Measurements from ENCODE around the gene DPY19L1. TPM values are rescaled to one million over a fixed set of nuclear protein-coding genes. Genes with fewer than 3 reads are reported as not detected.
A peak's percentile ranks its signal among the peaks of the same experiment; 100 is the strongest.
"Not testable (repeated sequence)": the region's sequence is repeated elsewhere in the genome, so short reads cannot be mapped to it uniquely, and the experiment has no call there.

DPY19L1 gene
- total and polyA plus RNA-seq, 2 donors: 19.4 to 72.8 TPM

DNA sequence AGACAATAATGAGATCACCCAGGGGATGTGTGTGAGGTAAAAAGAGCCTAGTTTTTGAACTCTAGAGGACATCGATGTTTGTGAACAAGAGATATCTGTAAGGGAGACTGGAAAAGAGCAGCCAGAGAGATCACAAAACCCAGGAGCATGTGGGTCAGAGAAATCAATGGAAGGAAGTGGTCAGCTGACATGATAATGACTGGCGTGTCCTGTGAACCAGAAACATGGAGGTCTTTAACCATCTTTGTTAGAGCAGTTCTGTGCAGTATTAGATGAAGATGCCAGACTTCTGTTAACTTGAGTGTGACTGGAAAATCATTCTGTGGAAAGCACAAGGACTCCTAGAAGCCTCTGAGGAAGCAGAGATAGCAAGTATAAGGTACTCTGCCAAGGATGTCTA is 6.0 kb upstream of the DPY19L1 start:
- H3K36me3 ChIP-seq (ENCODE audit: insufficient read depth); H3K4me1 ChIP-seq (ENCODE audit: insufficient read depth); H3K27ac ChIP-seq (ENCODE audit: low read depth); DNase-seq (ENCODE audit: extremely low spot score); H3K4me3 ChIP-seq (ENCODE audit: low read depth, low read length): not testable (repeated sequence)
- 89% methylated on average over 2 of the region's 2 CpGs for WGBS

DNA sequence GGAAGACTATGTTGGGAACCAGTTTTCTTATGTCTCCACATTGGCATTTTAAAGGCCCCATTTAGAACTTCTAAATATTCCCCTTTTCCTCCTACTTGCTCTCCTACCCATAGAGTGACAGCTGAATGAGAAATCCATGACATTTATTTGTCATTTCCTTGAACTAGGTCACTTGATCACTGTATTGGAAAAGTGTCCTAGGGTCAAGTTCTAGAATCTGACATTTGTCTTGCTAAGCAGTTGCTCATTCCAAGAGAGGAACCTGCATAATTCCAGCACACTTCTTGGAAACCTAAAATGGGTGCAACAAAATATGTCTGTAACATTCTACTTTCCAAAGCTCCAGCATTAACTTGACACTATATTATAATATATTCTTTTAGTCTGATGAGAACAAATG is 3.6 kb upstream of the DPY19L1 start:
- Histone ChIP-seq H3K4me1 (ENCODE audit: insufficient read depth) (no peaks in the 10 kb centered on the region), H3K4me3 (ENCODE audit: low read depth, low read length) (no peak overlapping the region), H3K27ac (ENCODE audit: low read depth) (no peak overlapping the region), H3K36me3 (ENCODE audit: insufficient read depth) (no peaks in the 10 kb centered on the region)
- no peak for DNase-seq (ENCODE audit: extremely low spot score)

DNA sequence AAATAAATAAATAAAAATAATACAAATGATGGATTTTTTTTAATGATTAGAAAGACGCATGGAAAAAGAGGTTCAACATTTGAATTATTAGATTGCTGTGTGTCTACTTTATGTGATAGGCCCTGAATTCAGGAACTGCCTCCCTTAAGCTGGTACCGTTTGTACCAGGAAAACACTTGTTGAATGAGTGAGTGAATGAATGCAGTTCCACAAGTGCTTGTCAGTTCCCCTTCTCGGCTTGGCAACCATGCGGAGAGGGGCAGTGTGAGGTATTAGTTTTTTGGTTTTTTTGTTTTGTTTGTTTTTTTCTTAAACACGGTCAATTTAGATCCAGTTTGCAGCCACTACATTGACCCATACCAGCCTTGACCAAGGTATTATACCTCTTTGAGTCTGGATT is 2.1 kb upstream of the DPY19L1 start:
- no peak for DNase-seq (ENCODE audit: extremely low spot score)

DNA sequence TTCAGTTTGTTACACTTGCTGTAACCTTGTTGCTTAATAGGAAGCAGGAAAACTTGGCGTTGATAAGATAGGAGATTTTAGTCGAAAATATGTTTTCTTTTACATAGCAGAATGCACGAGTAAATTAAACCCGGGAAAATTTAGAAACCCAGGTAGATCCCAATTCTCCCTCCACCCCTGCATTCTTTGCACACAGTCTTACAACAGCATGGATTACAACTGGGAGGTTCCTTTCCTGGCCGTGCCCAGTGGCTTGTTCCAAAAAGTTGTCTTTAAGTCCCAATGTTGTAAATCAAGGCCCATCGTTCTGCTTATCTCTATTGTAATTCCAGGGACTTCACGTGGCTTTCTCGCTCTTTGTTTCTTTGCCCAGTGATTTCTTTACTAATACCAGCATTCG is 1.1 kb upstream of the DPY19L1 start:
- H3K4me1 ChIP-seq (ENCODE audit: insufficient read depth): no peaks in the 10 kb centered on the region
- no peak for DNase-seq (ENCODE audit: extremely low spot score)
- 16% methylated on average over 9 of the region's 9 CpGs for WGBS
- H3K4me3 ChIP-seq (ENCODE audit: low read depth, low read length): peak overlapping the region; percentile 99
- no peaks in the 10 kb centered on the region for H3K36me3 ChIP-seq (ENCODE audit: insufficient read depth)
- no peak overlapping the region for H3K27ac ChIP-seq (ENCODE audit: low read depth)

More for the DNA sequence above, 2.1 kb upstream of the DPY19L1 start:
- H3K27ac ChIP-seq (ENCODE audit: low read depth): no peak overlapping the region
- H3K36me3 ChIP-seq (ENCODE audit: insufficient read depth): no peaks in the 10 kb centered on the region
- no peak overlapping the region for H3K4me3 ChIP-seq (ENCODE audit: low read depth, low read length)
- 94% methylated on average over 5 of the region's 5 CpGs for WGBS
- H3K4me1 ChIP-seq (ENCODE audit: insufficient read depth): no peaks in the 10 kb centered on the region

- Histone ChIP-seq H3K4me3 (ENCODE audit: low read depth, low read length) (peak overlapping the region; percentile 99), H3K36me3 (ENCODE audit: insufficient read depth) (no peaks in the 10 kb centered on the region), H3K4me1 (ENCODE audit: insufficient read depth) (no peaks in the 10 kb centered on the region), H3K27ac (ENCODE audit: low read depth) (peak overlapping the region; percentile 92)
- under 1% methylated on average over 100 of the region's 100 CpGs for WGBS
- DNase-seq (ENCODE audit: extremely low spot score): peak; percentile 48
Measured at GRCh38 chr7:35037526-35038341, 449 bp upstream of the DPY19L1 start.

- Histone ChIP-seq H3K36me3 (ENCODE audit: insufficient read depth) (no peaks in the 10 kb centered on the region), H3K4me1 (ENCODE audit: insufficient read depth) (no peaks in the 10 kb centered on the region), H3K27ac (ENCODE audit: low read depth) (peak overlapping the region; percentile 34), H3K4me3 (ENCODE audit: low read depth, low read length) (peak overlapping the region; percentile 99)
- 1% methylated on average over 61 of the region's 61 CpGs for WGBS
- DNase-seq (ENCODE audit: extremely low spot score): peak; percentile 18
Measured at GRCh38 chr7:35036361-35037171, 719 bp downstream of the DPY19L1 start.

DNA sequence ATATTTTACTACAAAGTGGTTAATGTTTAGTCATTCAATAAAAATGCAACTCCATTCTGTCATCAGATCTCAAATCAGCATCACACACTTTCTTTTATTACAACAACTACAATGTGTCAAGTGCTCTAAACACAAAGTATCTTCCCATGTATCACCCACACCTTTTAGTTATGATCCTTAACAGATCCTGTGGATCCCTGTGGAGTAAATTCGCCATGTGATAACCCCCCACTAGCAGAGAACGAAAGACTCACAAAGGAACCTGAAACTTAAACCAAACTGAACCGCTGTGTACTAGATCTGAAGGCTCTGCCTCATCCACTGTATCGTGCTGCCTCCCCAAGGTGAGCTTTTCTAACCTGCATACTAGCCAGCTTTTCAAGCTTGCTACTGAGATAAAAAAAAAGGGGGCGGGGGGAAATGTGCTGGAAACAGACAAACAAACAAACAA is 1.7 kb downstream of the DPY19L1 start:
- WGBS: 67% methylated on average over 5 of the region's 5 CpGs
- Histone ChIP-seq H3K4me3 (ENCODE audit: low read depth, low read length) (no peak overlapping the region), H3K27ac (ENCODE audit: low read depth) (no peak overlapping the region), H3K36me3 (ENCODE audit: insufficient read depth) (no peaks in the 10 kb centered on the region), H3K4me1 (ENCODE audit: insufficient read depth) (no peaks in the 10 kb centered on the region)
- no peak for DNase-seq (ENCODE audit: extremely low spot score)

GRCh38 chr7:35032166-35032565 is 5.1 kb downstream of the DPY19L1 start:
- Histone ChIP-seq H3K36me3 (ENCODE audit: insufficient read depth) (no peaks in the 10 kb centered on the region), H3K4me3 (ENCODE audit: low read depth, low read length) (no peak overlapping the region), H3K27ac (ENCODE audit: low read depth) (no peak overlapping the region), H3K4me1 (ENCODE audit: insufficient read depth) (no peaks in the 10 kb centered on the region)
- 38% methylated on average over 1 of the region's 1 CpG for WGBS
- DNase-seq (ENCODE audit: extremely low spot score): no peak

DNA sequence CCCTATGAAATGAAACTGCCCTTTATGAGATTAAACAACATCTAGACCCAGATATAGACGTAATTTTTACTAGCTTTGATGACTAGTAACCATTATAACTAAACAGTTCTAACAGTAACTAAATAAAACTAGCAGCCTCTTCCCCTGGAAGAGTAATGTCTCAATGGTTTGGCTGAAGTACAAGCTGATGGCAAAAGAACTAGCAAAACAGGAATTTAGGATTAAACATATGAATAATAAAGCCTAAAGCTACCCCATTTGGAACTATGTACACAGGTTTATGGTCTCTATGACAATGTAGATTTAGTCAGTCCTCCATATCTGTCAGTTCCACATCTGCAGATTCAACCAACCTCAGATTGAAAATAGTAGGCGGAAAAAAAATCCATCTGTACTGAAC is 6.4 kb downstream of the DPY19L1 start:
- Histone ChIP-seq H3K4me3 (ENCODE audit: low read depth, low read length) (no peak overlapping the region), H3K36me3 (ENCODE audit: insufficient read depth) (no peaks in the 10 kb centered on the region), H3K4me1 (ENCODE audit: insufficient read depth) (no peaks in the 10 kb centered on the region), H3K27ac (ENCODE audit: low read depth) (no peak overlapping the region)
- no peak for DNase-seq (ENCODE audit: extremely low spot score)
- 89% methylated on average over 2 of the region's 2 CpGs for WGBS

GRCh38 chr7:35029311-35029710 is 8.0 kb downstream of the DPY19L1 start:
- 68% methylated on average over 1 of the region's 1 CpG for WGBS
- no peaks in the 10 kb centered on the region for H3K4me1 ChIP-seq (ENCODE audit: insufficient read depth)
- no peak overlapping the region for H3K27ac ChIP-seq (ENCODE audit: low read depth)
- no peak for DNase-seq (ENCODE audit: extremely low spot score)
- H3K4me3 ChIP-seq (ENCODE audit: low read depth, low read length): no peak overlapping the region
- no peaks in the 10 kb centered on the region for H3K36me3 ChIP-seq (ENCODE audit: insufficient read depth)

DNA sequence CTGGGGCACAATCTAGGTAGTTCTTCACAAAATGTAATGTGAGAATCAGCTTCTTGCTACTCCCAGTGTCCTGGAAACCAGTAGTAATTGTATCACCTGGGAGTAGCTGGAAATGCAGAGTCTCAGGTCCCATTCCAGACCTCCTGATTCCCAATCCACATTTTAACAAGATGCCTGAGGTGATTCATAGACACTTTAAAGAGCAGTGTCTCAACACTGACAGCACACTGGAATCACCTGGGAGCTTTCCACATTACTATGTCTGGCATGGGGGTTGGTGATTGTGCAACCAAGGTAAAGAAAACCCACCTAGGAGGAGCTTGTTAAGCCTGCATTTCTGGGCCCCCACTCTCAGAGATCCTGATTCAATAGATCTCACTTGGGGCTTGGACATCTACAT is 11.1 kb downstream of the DPY19L1 start:
- H3K36me3 ChIP-seq (ENCODE audit: insufficient read depth): no peaks in the 10 kb centered on the region
- no peak overlapping the region for H3K27ac ChIP-seq (ENCODE audit: low read depth)
- H3K4me3 ChIP-seq (ENCODE audit: low read depth, low read length): no peak overlapping the region
- no peak for DNase-seq (ENCODE audit: extremely low spot score)
- no peaks in the 10 kb centered on the region for H3K4me1 ChIP-seq (ENCODE audit: insufficient read depth)

- no peak overlapping the region for H3K27ac ChIP-seq (ENCODE audit: low read depth)
- H3K36me3 ChIP-seq (ENCODE audit: insufficient read depth): no peaks in the 10 kb centered on the region
- DNase-seq (ENCODE audit: extremely low spot score): no peak
- no peak overlapping the region for H3K4me3 ChIP-seq (ENCODE audit: low read depth, low read length)
- WGBS: 85% methylated on average over 1 of the region's 1 CpG
- no peaks in the 10 kb centered on the region for H3K4me1 ChIP-seq (ENCODE audit: insufficient read depth)
Measured at GRCh38 chr7:35025369-35025870, 11.9 kb downstream of the DPY19L1 start.

DNA sequence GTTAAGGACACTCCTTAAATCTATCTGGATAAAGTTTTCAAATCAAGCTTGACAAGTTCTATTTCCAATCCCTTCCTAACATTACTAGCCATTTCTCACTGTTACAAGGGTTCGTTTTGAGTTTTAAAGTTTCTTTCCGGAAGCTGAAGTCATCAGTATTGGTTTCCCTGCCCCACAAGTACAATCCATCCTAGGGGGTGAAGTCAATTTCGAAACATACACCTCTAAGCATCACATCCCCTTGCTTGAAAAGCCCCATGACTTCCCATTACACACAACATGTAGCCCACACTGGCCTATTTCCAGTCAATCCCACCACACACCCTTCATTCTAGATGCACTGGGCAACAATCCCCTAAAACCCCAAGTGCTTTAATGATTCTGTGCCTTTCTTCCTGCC is 13.0 kb downstream of the DPY19L1 start:
- 94% methylated on average over 3 of the region's 3 CpGs for WGBS
- H3K36me3 ChIP-seq (ENCODE audit: insufficient read depth): no peaks in the 10 kb centered on the region
- no peak overlapping the region for H3K4me3 ChIP-seq (ENCODE audit: low read depth, low read length)
- DNase-seq (ENCODE audit: extremely low spot score): no peak
- no peaks in the 10 kb centered on the region for H3K4me1 ChIP-seq (ENCODE audit: insufficient read depth)
- no peak overlapping the region for H3K27ac ChIP-seq (ENCODE audit: low read depth)

DNA sequence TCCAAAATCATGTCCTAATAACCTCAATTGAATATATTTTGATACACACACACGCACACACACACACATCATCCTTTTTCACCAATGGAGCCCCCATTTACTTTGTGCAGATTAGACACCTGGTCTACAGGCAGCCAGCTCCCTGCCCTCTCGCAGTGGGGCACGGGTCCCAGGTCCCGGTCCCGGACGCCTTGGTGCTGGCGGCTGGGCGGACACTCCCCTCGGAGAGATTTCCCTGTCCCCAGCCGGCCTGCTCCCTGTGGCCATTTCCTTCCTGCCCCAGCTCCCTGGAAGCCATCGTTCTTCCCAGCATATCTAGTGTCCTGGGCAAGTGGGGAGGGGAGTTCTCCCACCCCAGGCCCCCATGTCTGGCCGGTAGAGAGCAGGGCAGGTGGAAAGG is 14.6 kb downstream of the DPY19L1 start:
- WGBS: 94% methylated on average over 12 of the region's 12 CpGs
- Histone ChIP-seq H3K4me1 (ENCODE audit: insufficient read depth) (no peaks in the 10 kb centered on the region), H3K4me3 (ENCODE audit: low read depth, low read length) (no peak overlapping the region), H3K27ac (ENCODE audit: low read depth) (no peak overlapping the region), H3K36me3 (ENCODE audit: insufficient read depth) (no peaks in the 10 kb centered on the region)
- DNase-seq (ENCODE audit: extremely low spot score): no peak
